Head of caudate nucleus (tissue), 42 donors: Measurements from ENCODE around the gene ZC3H18.
A peak's percentile ranks its signal among the peaks of the same experiment; 100 is the strongest.

Source experiments
- DNase-seq, 42 donors: peaks; one replicate each; pipeline versions ENCODE4 v3.0.0 to v3.0.0-alpha.2; 2020 to 2021; ENCODE audit warnings: mixed read lengths in 7 of 42
- intact Hi-C: fragments of 100-400 bp; cut with DNase I; formaldehyde crosslinking; loops from one replicate; pipeline ENCODE4 v1.15.0; 2022

ZC3H18 gene

GRCh38 chr16:88642881-88643643 is 72.9 kb downstream of the ZC3H18 start:
- DNase-seq = no peak
- intact Hi-C loops = no loop called here

- DNase-seq = no peak
- intact Hi-C loops = no loop called here
Observed at GRCh38 chr16:88643644-88643932, 73.4 kb downstream of the ZC3H18 start.

GRCh38 chr16:88645455-88645854 is 75.3 kb downstream of the ZC3H18 start:
- DNase-seq = no peak
- intact Hi-C loops = no loop called here

GRCh38 chr16:88645941-88646340 is 75.7 kb downstream of the ZC3H18 start:
- intact Hi-C loops = no loop called here
- no peak for DNase-seq

- no peak for DNase-seq
- intact Hi-C loops = no loop called here
Observed at GRCh38 chr16:88646345-88647034, 76.3 kb downstream of the ZC3H18 start.

- no peak for DNase-seq
- intact Hi-C loops = no loop called here
Observed at GRCh38 chr16:88647178-88648070, 77.2 kb downstream of the ZC3H18 start.

GRCh38 chr16:88649195-88649923 is 79.2 kb downstream of the ZC3H18 start:
- DNase-seq = no peak
- intact Hi-C loops = no loop called here

- intact Hi-C loops = no loop called here
- DNase-seq = peak in 11 of 42 donors; percentile 11 to 57 (median 32)
Observed at GRCh38 chr16:88649924-88650748, 79.9 kb downstream of the ZC3H18 start.

- DNase-seq = peak in 40 of 42 donors; percentile 9 to 74 (median 50)
- intact Hi-C loops = no loop called here
Observed at GRCh38 chr16:88650749-88651275, 80.6 kb downstream of the ZC3H18 start, which contains the start of gene CYBA. CYBA (minus strand) TSS chr16:88651053; CDS start chr16:88651013, 40 bp downstream.

GRCh38 chr16:88651276-88651988 is 81.2 kb downstream of the ZC3H18 start:
- intact Hi-C loops = no loop called here
- peak in 1 of 42 donors; percentile 36 for DNase-seq

GRCh38 chr16:88651989-88652761 is 82.0 kb downstream of the ZC3H18 start:
- no peak for DNase-seq
- intact Hi-C loops = no loop called here

- DNase-seq = no peak
- intact Hi-C loops = no loop called here
Observed at GRCh38 chr16:88652762-88653063, 82.5 kb downstream of the ZC3H18 start.

GRCh38 chr16:88653101-88653500 is 82.9 kb downstream of the ZC3H18 start:
- intact Hi-C loops = no loop called here
- no peak for DNase-seq

- intact Hi-C loops = no loop called here
Observed at GRCh38 chr16:88653596-88654362, 83.6 kb downstream of the ZC3H18 start.

GRCh38 chr16:88654363-88655052 is 84.3 kb downstream of the ZC3H18 start:
- DNase-seq = no peak
- intact Hi-C loops = no loop called here

More at GRCh38 chr16:88653596-88654362, 83.6 kb downstream of the ZC3H18 start:
- no peak for DNase-seq
